H9 (cell line): ENCODE results near the gene NBDY. TPM values are rescaled to one million over a fixed set of nuclear protein-coding genes. Genes with fewer than 3 reads are reported as not detected.

Experiments
- DNase-seq: peaks from one replicate; pipeline ENCODE4 v3.0.0-alpha.2; 2017
- H2AFZ ChIP-seq: one replicate; pipeline ENCODE4 v1.6.1; 2013; ENCODE audit warnings: mild to moderate bottlenecking, low read length, control low read depth, moderate library complexity
- H2AK5ac ChIP-seq: 2 replicates; pipeline ENCODE4 v1.6.1; 2013; ENCODE audit warnings: low read length, control low read depth, mixed read lengths; ENCODE audit not compliant: insufficient read length
- H2BK120ac ChIP-seq: one replicate; pipeline ENCODE4 v1.6.1; 2013; ENCODE audit warnings: low read depth, mild to moderate bottlenecking, low read length, control low read depth, inconsistent platforms; ENCODE audit not compliant: poor library complexity, severe bottlenecking
- H2BK12ac ChIP-seq: 2 replicates; pipeline ENCODE4 v1.6.1; 2013; ENCODE audit warnings: low read length, control low read depth, mixed read lengths, low read depth; ENCODE audit not compliant: insufficient read length
- H2BK15ac ChIP-seq: 2 replicates; pipeline ENCODE4 v1.6.1; 2013; ENCODE audit warnings: low read depth, low read length, control low read depth
- H2BK20ac ChIP-seq: one replicate; pipeline ENCODE4 v1.6.1; 2013; ENCODE audit warnings: low read depth, mild to moderate bottlenecking, low read length, control low read depth, inconsistent platforms; ENCODE audit not compliant: poor library complexity, severe bottlenecking
- H2BK5ac ChIP-seq: 2 replicates; pipeline ENCODE4 v1.6.1; 2013; ENCODE audit warnings: low read length, control low read depth, mixed read lengths; ENCODE audit not compliant: insufficient read length
- H3K14ac ChIP-seq: 2 replicates; pipeline ENCODE4 v1.6.1; 2013; ENCODE audit warnings: low read length, control low read depth; ENCODE audit not compliant: insufficient read depth
- H3K18ac ChIP-seq: 2 replicates; pipeline ENCODE4 v1.6.1; 2013; ENCODE audit warnings: low read depth, mild to moderate bottlenecking, mixed read lengths, low read length, control low read depth; ENCODE audit not compliant: insufficient read length
- H3K23ac ChIP-seq: 2 replicates; pipeline ENCODE4 v1.6.1; 2013; ENCODE audit warnings: low read length, control low read depth, mixed read lengths, low read depth; ENCODE audit not compliant: insufficient read length
- H3K23me2 ChIP-seq: 2 replicates; pipeline ENCODE4 v1.6.1; 2013; ENCODE audit warnings: low read depth, mild to moderate bottlenecking, mixed read lengths, low read length, control low read depth; ENCODE audit not compliant: insufficient read length, poor library complexity, severe bottlenecking
- H3K27ac ChIP-seq: 2 replicates; pipeline ENCODE4 v1.5.1; 2013; ENCODE audit warnings: low read length, control low read depth, mixed read lengths, low read depth; ENCODE audit not compliant: insufficient read length
- H3K27me3 ChIP-seq: 2 replicates; pipeline ENCODE4 v1.6.1; 2013; ENCODE audit warnings: low read length, control low read depth, inconsistent platforms; ENCODE audit not compliant: insufficient read depth
- H3K4ac ChIP-seq: 2 replicates; pipeline ENCODE4 v1.6.1; 2013; ENCODE audit warnings: low read depth, mild to moderate bottlenecking, control low read depth, inconsistent platforms, low read length, moderate library complexity
- H3K4me1 ChIP-seq: 2 replicates; pipeline ENCODE4 v1.6.1; 2013; ENCODE audit warnings: low read length, control low read depth, inconsistent platforms; ENCODE audit not compliant: insufficient read depth
- H3K4me2 ChIP-seq: 2 replicates; pipeline ENCODE4 v1.6.1; 2013; ENCODE audit warnings: low read length, control low read depth, mixed read lengths; ENCODE audit not compliant: insufficient read length, insufficient read depth
- H3K56ac ChIP-seq: 2 replicates; pipeline ENCODE4 v1.6.1; 2013; ENCODE audit warnings: low read depth, mild to moderate bottlenecking, mixed read lengths, low read length, control low read depth; ENCODE audit not compliant: insufficient read length
- H3K79me1 ChIP-seq: 2 replicates; pipeline ENCODE4 v1.6.1; 2013; ENCODE audit warnings: low read depth, mild to moderate bottlenecking, moderate library complexity, low read length, control low read depth, inconsistent platforms; ENCODE audit not compliant: insufficient read depth, poor library complexity, severe bottlenecking
- H3K79me2 ChIP-seq: 2 replicates; pipeline ENCODE4 v1.6.1; 2013; ENCODE audit warnings: low read length, control low read depth, inconsistent platforms; ENCODE audit not compliant: insufficient read depth
- H3K9ac ChIP-seq: 2 replicates; pipeline ENCODE4 v1.6.1; 2013; ENCODE audit warnings: low read length, control low read depth, mixed read lengths; ENCODE audit not compliant: insufficient read length; ENCODE audit errors: extremely low read depth
- H3K9me3 ChIP-seq: one replicate; pipeline ENCODE4 v1.6.1; 2013; ENCODE audit warnings: low read depth, low read length, inconsistent platforms; ENCODE audit not compliant: control insufficient read depth
- H3T11ph ChIP-seq: one replicate; pipeline ENCODE4 v1.6.1; 2013; ENCODE audit warnings: mild to moderate bottlenecking, low read length, control low read depth, inconsistent platforms
- H4K20me1 ChIP-seq: one replicate; pipeline ENCODE4 v1.6.1; 2013; ENCODE audit not compliant: control insufficient read depth, insufficient read length, insufficient read depth
- H4K5ac ChIP-seq: 2 replicates; pipeline ENCODE4 v1.6.1; 2013; ENCODE audit warnings: low read depth, mild to moderate bottlenecking, mixed read lengths, low read length, control low read depth; ENCODE audit not compliant: insufficient read length
- H4K8ac ChIP-seq: replicated peaks from 2 replicates; pipeline ENCODE4 v1.6.1; 2013; ENCODE audit warnings: low read length, control low read depth, mixed read lengths, low read depth; ENCODE audit not compliant: insufficient read length
- H4K91ac ChIP-seq: 2 replicates; pipeline ENCODE4 v1.6.1; 2013; ENCODE audit warnings: low read depth, mild to moderate bottlenecking, moderate library complexity, mixed read lengths, low read length, control low read depth; ENCODE audit not compliant: insufficient read length
- H3K27ac Mint-ChIP-seq, 3 experiments: 2 replicates in 2 of 3; 3 replicates in 1 of 3; pipeline ENCODE4 v1.8.0; 2020 to 2021; ENCODE audit warnings: mixed read lengths in 3 of 3, mild to moderate bottlenecking in 1 of 3, moderate library complexity in 1 of 3
- H3K27me3 Mint-ChIP-seq: 2 replicates; pipeline ENCODE4 v1.8.0; 2021; ENCODE audit warnings: low read depth, mild to moderate bottlenecking, moderate library complexity, mixed read lengths
- H3K36me3 Mint-ChIP-seq, 3 experiments: 2 replicates in 2 of 3; 3 replicates in 1 of 3; pipeline ENCODE4 v1.8.0; 2020 to 2021; ENCODE audit warnings: low read depth in 3 of 3, mixed read lengths in 3 of 3; ENCODE audit not compliant: insufficient read depth in 1 of 3
- H3K4me1 Mint-ChIP-seq, 2 experiments: 2 replicates each; pipeline ENCODE4 v1.8.0; 2020; ENCODE audit warnings: mixed read lengths in 2 of 2
- H3K4me3 Mint-ChIP-seq, 2 experiments: 2 replicates in 1 of 2; 3 replicates in 1 of 2; pipeline ENCODE4 v1.8.0; 2020 to 2021; ENCODE audit warnings: mild to moderate bottlenecking in 2 of 2, mixed read lengths in 2 of 2, moderate library complexity in 1 of 2
- H3K9me3 Mint-ChIP-seq, 2 experiments: 2 replicates in 1 of 2; 3 replicates in 1 of 2; pipeline ENCODE4 v1.8.0; 2020; ENCODE audit warnings: mild to moderate bottlenecking in 2 of 2, mixed read lengths in 2 of 2, moderate library complexity in 1 of 2
- WGBS: extraction: QIAGEN DNeasy Blood & Tissue Kit; methylation state at CpG from one replicate; pipeline ENCODE4 v1.1.7; 2013; ENCODE audit warnings: missing lambda C conversion rate, low lambda C conversion rate, mixed read lengths; ENCODE audit not compliant: insufficient read length; ENCODE audit errors: extremely low coverage; 5-methylcytosine and 5-hydroxymethylcytosine counted together
- total RNA-seq: library from RNA; stranded (reverse); gene quantifications from 2 replicates; pipeline ENCODE4 v1.2.1, GENCODE V29; 2021
- TF ChIP-seq, protein P1 (sequence below): fragments of 200-600 bp; sonication (generic); conservative IDR thresholded peaks from 3 replicates; pipeline ENCODE4 v1.8.0; 2021; ENCODE audit warnings: antibody characterized with exemption, mild to moderate bottlenecking

NBDY gene
- total RNA-seq, 1 experiment from 2014 or later = 62.5 TPM

DNA sequence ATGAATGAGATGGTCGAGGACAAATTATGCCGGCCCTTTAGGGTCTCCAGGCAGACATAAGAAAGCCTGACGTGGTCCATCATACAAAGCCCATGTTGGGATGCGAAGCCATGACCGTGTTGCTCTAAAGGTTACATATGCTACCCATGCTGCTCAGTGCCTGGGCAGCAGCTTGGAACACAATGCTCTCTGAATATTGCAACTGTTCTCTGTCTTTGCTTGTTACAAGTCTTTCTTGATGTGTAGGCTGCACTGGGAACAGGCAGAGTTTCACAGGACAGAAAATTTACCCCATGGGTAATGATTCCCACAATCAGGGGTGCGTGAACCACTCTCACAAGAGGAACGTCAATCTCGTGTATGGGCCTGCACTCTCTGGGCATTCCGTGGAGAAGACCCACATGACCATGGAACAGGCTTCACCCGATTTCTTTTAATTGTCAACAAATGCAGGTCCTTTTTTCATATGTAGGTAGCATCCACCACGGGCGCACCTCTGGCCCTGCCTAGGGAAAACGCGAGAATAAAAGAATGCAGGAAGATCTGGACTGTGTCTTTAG is 66.3 kb downstream of the NBDY start:
- Histone ChIP-seq H3K14ac (no peak overlapping the region), H3K56ac (no peak overlapping the region), H3K27me3 (no peaks in the 10 kb centered on the region), H3K4me1 (no peaks in the 10 kb centered on the region; the same call in 1 of the 2 replicates), H3K79me1 (no peaks in the 10 kb centered on the region), H4K8ac (no peak overlapping the region), H3T11ph (no peak overlapping the region), H2BK15ac (no peak overlapping the region), H4K91ac (no peak overlapping the region), H3K9me3 (no peaks in the 10 kb centered on the region), H2AFZ (no peak overlapping the region), H3K23ac (no peak overlapping the region), H2AK5ac (no peak overlapping the region), H2BK120ac (no peak overlapping the region), H4K20me1 (no peaks in the 10 kb centered on the region), H2BK20ac (no peak overlapping the region), H3K4ac (no peak overlapping the region), H3K27ac (no peak overlapping the region), H3K23me2 (no peaks in the 10 kb centered on the region), H2BK12ac (no peak overlapping the region), H3K18ac (no peak overlapping the region), H3K9ac (no peak overlapping the region), H2BK5ac (no peak overlapping the region), H3K79me2 (no peaks in the 10 kb centered on the region), H4K5ac (no peak overlapping the region), H3K4me2 (no peak overlapping the region)
- TF ChIP-seq, protein P1, sequence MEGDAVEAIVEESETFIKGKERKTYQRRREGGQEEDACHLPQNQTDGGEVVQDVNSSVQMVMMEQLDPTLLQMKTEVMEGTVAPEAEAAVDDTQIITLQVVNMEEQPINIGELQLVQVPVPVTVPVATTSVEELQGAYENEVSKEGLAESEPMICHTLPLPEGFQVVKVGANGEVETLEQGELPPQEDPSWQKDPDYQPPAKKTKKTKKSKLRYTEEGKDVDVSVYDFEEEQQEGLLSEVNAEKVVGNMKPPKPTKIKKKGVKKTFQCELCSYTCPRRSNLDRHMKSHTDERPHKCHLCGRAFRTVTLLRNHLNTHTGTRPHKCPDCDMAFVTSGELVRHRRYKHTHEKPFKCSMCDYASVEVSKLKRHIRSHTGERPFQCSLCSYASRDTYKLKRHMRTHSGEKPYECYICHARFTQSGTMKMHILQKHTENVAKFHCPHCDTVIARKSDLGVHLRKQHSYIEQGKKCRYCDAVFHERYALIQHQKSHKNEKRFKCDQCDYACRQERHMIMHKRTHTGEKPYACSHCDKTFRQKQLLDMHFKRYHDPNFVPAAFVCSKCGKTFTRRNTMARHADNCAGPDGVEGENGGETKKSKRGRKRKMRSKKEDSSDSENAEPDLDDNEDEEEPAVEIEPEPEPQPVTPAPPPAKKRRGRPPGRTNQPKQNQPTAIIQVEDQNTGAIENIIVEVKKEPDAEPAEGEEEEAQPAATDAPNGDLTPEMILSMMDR = no peak
- Mint-ChIP-seq H3K36me3 (peaks cover 21 to 40% (median 37%) of the 10 kb centered on the region in 3 experiments), H3K27me3 (peaks cover 1% of the 10 kb centered on the region; the same call in 1 of the 2 replicates), H3K4me1 (peaks cover 12 to 15% of the 10 kb centered on the region in 2 experiments), H3K9me3 (peaks cover 55 to 72% of the 10 kb centered on the region in 2 experiments), H3K27ac (no peak overlapping the region), H3K4me3 (no peak overlapping the region)
- DNase-seq = no peak
- WGBS = no CpG with 5 or more reads among the region's 14 CpGs
